Fibroblast of skin of left biceps (primary cell): ENCODE data around the gene ACAP3.

Experiments
- DNase-seq, 2 experiments: peaks; one replicate each; pipeline ENCODE4 v3.0.0-alpha.2; 2013; ENCODE audit warnings: low read depth in 2 of 2

ACAP3 gene

GRCh38 chr1:1285611-1286311 is 22.0 kb downstream of the ACAP3 start:
- DNase-seq = no peak

- no peak for DNase-seq
Observed at GRCh38 chr1:1285102-1285571, 22.6 kb downstream of the ACAP3 start.

- DNase-seq = no peak
Observed at GRCh38 chr1:1284221-1285101, 23.3 kb downstream of the ACAP3 start.

GRCh38 chr1:1283821-1284220 is 23.9 kb downstream of the ACAP3 start:
- DNase-seq = no peak

- DNase-seq = no peak
Observed at GRCh38 chr1:1282998-1283397, 24.7 kb downstream of the ACAP3 start.

GRCh38 chr1:1281533-1282321 is 26.0 kb downstream of the ACAP3 start:
- DNase-seq = no peak

- DNase-seq = no peak
Observed at GRCh38 chr1:1280782-1281481, 26.8 kb downstream of the ACAP3 start.

GRCh38 chr1:1279028-1279427 is 28.7 kb downstream of the ACAP3 start:
- DNase-seq = no peak

GRCh38 chr1:1278620-1279019 is 29.1 kb downstream of the ACAP3 start:
- no peak for DNase-seq

- no peak for DNase-seq
Observed at GRCh38 chr1:1275836-1276235, 31.9 kb downstream of the ACAP3 start.

- DNase-seq = no peak
Observed at GRCh38 chr1:1274931-1275431, 32.7 kb downstream of the ACAP3 start.

GRCh38 chr1:1274299-1274930 is 33.3 kb downstream of the ACAP3 start:
- no peak for DNase-seq

GRCh38 chr1:1273512-1274298 is 34.0 kb downstream of the ACAP3 start, which contains the start of gene UBE2J2:
Gene UBE2J2 (minus strand): TSS chr1:1273854. CDS start chr1:1267992, 5,862 bp downstream.
- DNase-seq = peak; percentile 68 to 70

- no peak for DNase-seq
Observed at GRCh38 chr1:1273209-1273511, 34.6 kb downstream of the ACAP3 start.

- DNase-seq = no peak
Observed at GRCh38 chr1:1272341-1273208, 35.2 kb downstream of the ACAP3 start.

- DNase-seq = no peak
Observed at GRCh38 chr1:1270813-1271212, 36.9 kb downstream of the ACAP3 start.

GRCh38 chr1:1268284-1268682 is 39.4 kb downstream of the ACAP3 start:
- no peak for DNase-seq

GRCh38 chr1:1267488-1268283 is 40.0 kb downstream of the ACAP3 start:
- no peak for DNase-seq
